A673 (cell line): ENCODE measurements around the gene PRDM1. TPM values are rescaled to one million over a fixed set of nuclear protein-coding genes. Genes with fewer than 3 reads are reported as not detected.
A peak's percentile ranks its signal among the peaks of the same experiment; 100 is the strongest.

ENCODE experiments used
- BruUV-seq: library from RNA; stranded (reverse); fragments of 400-500 nt; replicated peaks from 2 replicates; lab custom pipeline; 2021; lab: Mats Ljungman, UMichigan
- CTCF ChIA-PET: fragments of 300-600 bp; sonication (Branson Sonifier 250); formaldehyde crosslinking; loops from one replicate; lab custom pipeline; 2022; ENCODE audit warnings: antibody characterized with exemption; lab: Charles Lee
- POLR2A ChIA-PET: fragments of 300-600 bp; sonication (Branson Sonifier 250); formaldehyde crosslinking; loops from one replicate; lab custom pipeline; 2022; ENCODE audit warnings: antibody characterized with exemption; ENCODE audit not compliant: low non-redundant PET; lab: Charles Lee
- DNase-seq: peaks from one replicate; pipeline ENCODE4 v3.0.0-alpha.2; 2015; ENCODE audit warnings: low spot score
- H3K27ac ChIP-seq: fragments of 200-600 bp; sonication (generic); 2 replicates; pipeline ENCODE4 v1.5.1; 2016; ENCODE audit warnings: mixed run types, low read depth, mild to moderate bottlenecking, mixed read lengths, antibody characterized with exemption, low read length; ENCODE audit not compliant: poor library complexity, severe bottlenecking
- H3K27me3 ChIP-seq: fragments of 200-600 bp; sonication (generic); replicated peaks from 2 replicates; pipeline ENCODE4 v1.6.1; 2017; ENCODE audit warnings: mixed run types, low read depth, mild to moderate bottlenecking, mixed read lengths, antibody characterized with exemption, low read length; ENCODE audit not compliant: insufficient read depth, poor library complexity
- H3K36me3 ChIP-seq: fragments of 200-600 bp; sonication (generic); 2 replicates; pipeline ENCODE4 v1.6.1; 2016; ENCODE audit warnings: mixed run types, mild to moderate bottlenecking, mixed read lengths, antibody characterized with exemption, low read length; ENCODE audit not compliant: insufficient read depth, poor library complexity, severe bottlenecking
- H3K4me1 ChIP-seq: fragments of 200-600 bp; sonication (generic); 2 replicates; pipeline ENCODE4 v1.6.1; 2017; ENCODE audit warnings: mixed run types, mild to moderate bottlenecking, mixed read lengths, antibody characterized with exemption, low read length; ENCODE audit not compliant: insufficient read depth, poor library complexity, severe bottlenecking
- H3K4me3 ChIP-seq: fragments of 200-600 bp; sonication (generic); 2 replicates; pipeline ENCODE4 v1.5.1; 2016; ENCODE audit warnings: low read depth, mixed run types, mild to moderate bottlenecking, mixed read lengths, low read length; ENCODE audit not compliant: poor library complexity, severe bottlenecking
- H3K9me3 ChIP-seq: fragments of 200-600 bp; sonication (generic); 2 replicates; pipeline ENCODE4 v1.6.1; 2016; ENCODE audit warnings: mixed run types, low read depth, mild to moderate bottlenecking, mixed read lengths, antibody characterized with exemption, low read length; ENCODE audit not compliant: poor library complexity, severe bottlenecking
- CTCF ChIP-seq: fragments of 300-800, 200-600 bp; sonication (generic); conservative IDR thresholded peaks from 2 replicates; pipeline ENCODE4 v1.5.1; 2017; ENCODE audit warnings: low read depth, mild to moderate bottlenecking, antibody characterized with exemption, low read length, moderate library complexity, mixed read lengths
- EZH2 ChIP-seq: fragments of 200-600 bp; sonication (generic); IDR thresholded peaks from 2 replicates; pipeline ENCODE4 v1.6.1; 2017; ENCODE audit warnings: borderline replicate concordance, low read depth, mild to moderate bottlenecking, mixed read lengths, antibody characterized with exemption, low read length; ENCODE audit not compliant: poor library complexity, severe bottlenecking
- intact Hi-C: fragments of 100-400 bp; cut with micrococcal nuclease; formaldehyde crosslinking; loops from one replicate; pipeline ENCODE4 v1.10.0; 2022; ENCODE audit not compliant: unreplicated experiment
- total RNA-seq: library from RNA; stranded (reverse); gene quantifications from 2 replicates; pipeline ENCODE4 v1.2.3, GENCODE V29; 2021

PRDM1 gene
- total RNA-seq, 1 experiment from 2014 or later: not detected

GRCh38 chr6:106066989-106067388 lies 19.1 kb upstream of the PRDM1 start:
- intact Hi-C loops: no loop called here
- CTCF ChIA-PET: no interaction called here
- H3K4me3 ChIP-seq: no peak overlapping the region
- H3K27me3 ChIP-seq: no peaks in the 10 kb centered on the region
- no peak overlapping the region for H3K27ac ChIP-seq
- no peaks in the 10 kb centered on the region for H3K9me3 ChIP-seq
- no peaks in the 10 kb centered on the region for H3K4me1 ChIP-seq
- TF ChIP-seq EZH2: no peak
- no peak for TF ChIP-seq CTCF
- BruUV-seq: no TSS peak
- POLR2A ChIA-PET: no interaction called here
- H3K36me3 ChIP-seq: no peaks in the 10 kb centered on the region
- no peak for DNase-seq

- ChIA-PET POLR2A (no interaction called here), CTCF (no interaction called here)
- intact Hi-C loops: no loop called here
- BruUV-seq: no TSS peak
- Histone ChIP-seq H3K4me3 (no peak overlapping the region), H3K27me3 (no peaks in the 10 kb centered on the region), H3K9me3 (no peaks in the 10 kb centered on the region), H3K36me3 (no peaks in the 10 kb centered on the region), H3K4me1 (no peaks in the 10 kb centered on the region), H3K27ac (no peak overlapping the region)
- TF ChIP-seq EZH2: no peak
- TF ChIP-seq CTCF: no peak
- peak; percentile 53 for DNase-seq
These were observed 16.7 kb upstream of the PRDM1 start for GRCh38 chr6:106069478-106069877.

GRCh38 chr6:106070636-106071035 lies 15.5 kb upstream of the PRDM1 start:
- no peak overlapping the region for H3K27ac ChIP-seq
- H3K4me3 ChIP-seq: no peak overlapping the region
- intact Hi-C loops: no loop called here
- TF ChIP-seq CTCF: no peak
- no peak for TF ChIP-seq EZH2
- CTCF ChIA-PET: no interaction called here
- BruUV-seq: no TSS peak
- H3K4me1 ChIP-seq: no peaks in the 10 kb centered on the region
- DNase-seq: no peak
- no peaks in the 10 kb centered on the region for H3K36me3 ChIP-seq
- no peaks in the 10 kb centered on the region for H3K9me3 ChIP-seq
- no peaks in the 10 kb centered on the region for H3K27me3 ChIP-seq
- POLR2A ChIA-PET: no interaction called here
